Measurements from ENCODE around the gene TEX22.

Gene TEX22

GRCh38 chr14:105350450-105351244, 47.7 kb upstream of the TEX22 start:
- Histone ChIP-seq H3K4me2 (ENCODE audit: low read length) (no peak overlapping the region), H3K79me2 (ENCODE audit: control insufficient read depth, low read length) (no peaks in the 10 kb centered on the region), H4K20me1 (ENCODE audit: control insufficient read depth, insufficient read depth, low read depth, low read length) (no peaks in the 10 kb centered on the region), H3K36me3 (ENCODE audit: control insufficient read depth, low read length) (no peaks in the 10 kb centered on the region), H3K9me3 (ENCODE audit: control insufficient read depth, insufficient read depth, low read length) (no peaks in the 10 kb centered on the region), H3K27ac (ENCODE audit: low read depth, low read length) (no peak overlapping the region), H3K4me3 (ENCODE audit: low read length) (no peak overlapping the region), H3K27me3 (ENCODE audit: control insufficient read depth, low read length) (no peaks in the 10 kb centered on the region), H3K4me1 (ENCODE audit: control insufficient read depth, low read length) (no peaks in the 10 kb centered on the region; the same call in 1 of the 2 replicates), H3K9me2 (replicated peaks; ENCODE audit: control insufficient read depth, low read length) (no peaks in the 10 kb centered on the region), H3F3A (ENCODE audit: control insufficient read depth, insufficient read depth) (no peaks in the 10 kb centered on the region)
- TF ChIP-seq CTCF (IDR thresholded peaks at IDR 0.05; ENCODE audit: low read depth, low read length, poor library complexity, severe bottlenecking): no peak
- no peak for TF ChIP-seq EZH2phosphoT487 (IDR thresholded peaks at IDR 0.05; ENCODE audit: borderline replicate concordance, low read length)

GRCh38 chr14:105351410-105351809, 46.9 kb upstream of the TEX22 start:
- H3K9me2 ChIP-seq (replicated peaks; ENCODE audit: control insufficient read depth, low read length): no peaks in the 10 kb centered on the region
- TF ChIP-seq EZH2phosphoT487 (IDR thresholded peaks at IDR 0.05; ENCODE audit: borderline replicate concordance, low read length): no peak
- no peak for TF ChIP-seq CTCF (IDR thresholded peaks at IDR 0.05; ENCODE audit: low read depth, low read length, poor library complexity, severe bottlenecking)
- no peak overlapping the region for H3K4me2 ChIP-seq (ENCODE audit: low read length)
- H4K20me1 ChIP-seq (ENCODE audit: control insufficient read depth, insufficient read depth, low read depth, low read length): no peaks in the 10 kb centered on the region
- no peaks in the 10 kb centered on the region for H3F3A ChIP-seq (ENCODE audit: control insufficient read depth, insufficient read depth)
- no peaks in the 10 kb centered on the region for H3K9me3 ChIP-seq (ENCODE audit: control insufficient read depth, insufficient read depth, low read length)
- no peak overlapping the region for H3K4me3 ChIP-seq (ENCODE audit: low read length)
- H3K27me3 ChIP-seq (ENCODE audit: control insufficient read depth, low read length): no peaks in the 10 kb centered on the region
- no peaks in the 10 kb centered on the region for H3K36me3 ChIP-seq (ENCODE audit: control insufficient read depth, low read length)
- no peak overlapping the region for H3K27ac ChIP-seq (ENCODE audit: low read depth, low read length)
- H3K79me2 ChIP-seq (ENCODE audit: control insufficient read depth, low read length): no peaks in the 10 kb centered on the region
- H3K4me1 ChIP-seq (ENCODE audit: control insufficient read depth, low read length): no peaks in the 10 kb centered on the region; the same call in 1 of the 2 replicates

GRCh38 chr14:105351920-105352851, 46.2 kb upstream of the TEX22 start:
- H3K27me3 ChIP-seq (ENCODE audit: control insufficient read depth, low read length): no peaks in the 10 kb centered on the region
- H3K79me2 ChIP-seq (ENCODE audit: control insufficient read depth, low read length): no peaks in the 10 kb centered on the region
- no peak overlapping the region for H3K4me3 ChIP-seq (ENCODE audit: low read length)
- no peaks in the 10 kb centered on the region for H4K20me1 ChIP-seq (ENCODE audit: control insufficient read depth, insufficient read depth, low read depth, low read length)
- TF ChIP-seq EZH2phosphoT487 (IDR thresholded peaks at IDR 0.05; ENCODE audit: borderline replicate concordance, low read length): no peak
- peak; percentile 90 for TF ChIP-seq CTCF (IDR thresholded peaks at IDR 0.05; ENCODE audit: low read depth, low read length, poor library complexity, severe bottlenecking)
- no peak overlapping the region for H3K27ac ChIP-seq (ENCODE audit: low read depth, low read length)
- H3K36me3 ChIP-seq (ENCODE audit: control insufficient read depth, low read length): no peaks in the 10 kb centered on the region
- H3K9me2 ChIP-seq (replicated peaks; ENCODE audit: control insufficient read depth, low read length): no peaks in the 10 kb centered on the region
- H3F3A ChIP-seq (ENCODE audit: control insufficient read depth, insufficient read depth): no peaks in the 10 kb centered on the region
- H3K9me3 ChIP-seq (ENCODE audit: control insufficient read depth, insufficient read depth, low read length): no peaks in the 10 kb centered on the region
- H3K4me2 ChIP-seq (ENCODE audit: low read length): no peak overlapping the region
- no peaks in the 10 kb centered on the region; the same call in 1 of the 2 replicates for H3K4me1 ChIP-seq (ENCODE audit: control insufficient read depth, low read length)
